Colonic mucosa (tissue), 4 donors: Measurements from ENCODE around the gene SHANK2. TPM values are rescaled to one million over a fixed set of nuclear protein-coding genes. Genes with fewer than 3 reads are reported as not detected.

Experiments
- DNase-seq: peaks from one replicate; pipeline ENCODE4 v3.0.0-alpha.2; 2020
- H3K27ac ChIP-seq: fragments of 200-600 bp; one replicate; pipeline ENCODE4 v1.8.0; 2021
- H3K27me3 ChIP-seq: fragments of 200-600 bp; one replicate; pipeline ENCODE4 v1.8.0; 2021
- H3K36me3 ChIP-seq: fragments of 200-600 bp; one replicate; pipeline ENCODE4 v1.8.0; 2021
- H3K4me1 ChIP-seq: fragments of 200-600 bp; one replicate; pipeline ENCODE4 v1.8.0; 2021; ENCODE audit warnings: mild to moderate bottlenecking
- H3K4me3 ChIP-seq: fragments of 200-600 bp; one replicate; pipeline ENCODE4 v1.8.0; 2021
- H3K9ac ChIP-seq, 2 donors: one replicate each; pipeline ENCODE4 v1.7.0; 2013; ENCODE audit warnings: control low read depth in 2 of 2, low read depth in 2 of 2, low read length in 2 of 2
- H3K9me3 ChIP-seq: fragments of 200-600 bp; one replicate; pipeline ENCODE4 v1.8.0; 2021
- CTCF ChIP-seq: fragments of 200-600 bp; IDR thresholded peaks from one replicate; pipeline ENCODE4 v1.8.0; 2022; ENCODE audit warnings: antibody characterized with exemption, mild to moderate bottlenecking
- intact Hi-C: fragments of 100-400 bp; cut with DNase I; formaldehyde crosslinking; loops from one replicate; pipeline ENCODE4 v1.14.1; 2022
- total RNA-seq, 2 donors: library from RNA; stranded (reverse); fragmentation: NEBNext Ultra II Directional in 1 of 2; extraction: Animal tissue kit (Norgen Biotek cat#: 25700) in 1 of 2; gene quantifications; one replicate each; pipeline ENCODE4 v1.2.1, GENCODE V29; 2021
- donor health status: healthy.
- donor health status: DM: no; HTN: no; CAD: no.
- donor health status: DM: no; HTN: no; CAD: no.

SHANK2 gene
- total RNA-seq, 2 donors from 2014 or later, result 26.0 to 38.1 TPM

DNA sequence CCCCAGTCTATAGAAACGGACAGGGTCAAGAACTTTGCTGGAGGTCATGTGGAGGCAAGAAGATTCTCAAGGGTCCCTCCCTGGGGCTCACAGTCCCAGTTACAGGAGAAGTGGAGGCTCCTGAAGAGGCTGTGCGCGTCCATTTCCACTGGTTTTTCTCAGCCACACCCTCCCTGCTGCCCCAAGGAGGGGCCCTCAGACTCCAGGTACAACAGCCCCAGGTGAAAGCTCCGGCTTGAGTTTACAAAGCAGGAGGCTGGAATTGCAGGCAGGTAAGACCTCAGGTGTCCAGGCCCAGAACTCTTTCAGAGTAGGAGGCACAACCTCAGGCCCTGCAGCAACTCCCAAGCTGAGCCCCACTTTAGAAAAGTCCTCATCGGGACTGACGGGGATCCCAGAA, 3.1 kb downstream of the SHANK2 start:
- Histone ChIP-seq H3K27ac (no peak overlapping the region), H3K4me3 (no peak overlapping the region), H3K9me3 (no peaks in the 10 kb centered on the region), H3K9ac (no peak overlapping the region), H3K36me3 (no peaks in the 10 kb centered on the region), H3K4me1 (peaks cover 6% of the 10 kb centered on the region), H3K27me3 (peaks cover 8% of the 10 kb centered on the region)
- no peak for TF ChIP-seq CTCF
- intact Hi-C loops, result no loop called here
- DNase-seq, result no peak

DNA sequence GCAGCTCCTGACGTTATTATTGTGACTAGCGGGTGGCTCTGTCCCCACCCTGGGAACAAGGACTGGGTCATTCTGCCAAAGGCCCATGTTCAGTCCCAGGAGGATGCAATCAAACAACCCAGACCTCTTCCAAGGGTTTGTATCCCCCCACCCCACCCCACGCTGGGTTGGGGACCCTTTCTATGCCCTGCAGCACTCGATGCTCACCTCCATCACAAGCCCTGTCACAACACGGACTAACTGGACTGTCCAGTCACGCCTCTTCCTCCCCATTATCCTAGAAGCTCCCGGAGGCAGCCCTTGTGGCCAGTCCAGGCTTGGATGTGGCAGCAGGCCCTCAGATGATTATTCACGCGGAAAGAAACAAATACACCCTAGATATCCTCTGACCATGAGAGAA, 3.7 kb downstream of the SHANK2 start:
- Histone ChIP-seq H3K27me3 (peaks cover 8% of the 10 kb centered on the region), H3K27ac (no peak overlapping the region), H3K4me3 (no peak overlapping the region), H3K9ac (no peak overlapping the region), H3K4me1 (peaks cover 6% of the 10 kb centered on the region), H3K36me3 (no peaks in the 10 kb centered on the region), H3K9me3 (no peaks in the 10 kb centered on the region)
- intact Hi-C loops, result no loop called here
- TF ChIP-seq CTCF, result no peak
- no peak for DNase-seq

DNA sequence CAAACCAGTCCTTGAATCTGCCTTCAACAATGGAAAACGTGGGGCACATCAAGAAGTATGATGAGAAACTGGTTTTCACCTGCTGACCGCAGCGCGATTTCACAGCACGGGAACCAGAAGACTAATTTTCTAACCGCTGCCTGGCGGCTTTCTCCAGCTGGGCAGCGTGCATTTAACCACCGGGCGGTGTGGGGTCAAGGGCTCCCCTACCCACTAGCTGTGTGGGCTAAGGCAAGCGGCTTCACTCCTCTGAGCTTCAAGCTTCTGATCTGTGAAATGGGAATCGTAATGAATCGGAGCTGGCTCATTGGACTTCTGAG, 4.2 kb downstream of the SHANK2 start:
- H3K27me3 ChIP-seq, result peaks cover 8% of the 10 kb centered on the region
- intact Hi-C loops, result no loop called here
- no peak overlapping the region for H3K9ac ChIP-seq

GRCh38 chr11:71247551-71248250, 4.7 kb downstream of the SHANK2 start:
- intact Hi-C loops, result no loop called here
- TF ChIP-seq CTCF, result no peak
- no peak overlapping the region for H3K27ac ChIP-seq
- H3K9me3 ChIP-seq, result no peaks in the 10 kb centered on the region
- H3K9ac ChIP-seq, result no peak overlapping the region
- peaks cover 8% of the 10 kb centered on the region for H3K27me3 ChIP-seq
- H3K4me3 ChIP-seq, result no peak overlapping the region
- no peak for DNase-seq
- H3K36me3 ChIP-seq, result no peaks in the 10 kb centered on the region
- H3K4me1 ChIP-seq, result peaks cover 6% of the 10 kb centered on the region

More for the DNA sequence above, 4.2 kb downstream of the SHANK2 start:
- no peak for TF ChIP-seq CTCF
- DNase-seq, result no peak
- Histone ChIP-seq H3K27ac (no peak overlapping the region), H3K4me1 (peaks cover 6% of the 10 kb centered on the region), H3K9me3 (no peaks in the 10 kb centered on the region), H3K36me3 (no peaks in the 10 kb centered on the region), H3K4me3 (no peak overlapping the region)

GRCh38 chr11:71246559-71246958, 5.8 kb downstream of the SHANK2 start:
- Histone ChIP-seq H3K9me3 (no peaks in the 10 kb centered on the region), H3K4me3 (no peak overlapping the region), H3K27me3 (peaks cover 3% of the 10 kb centered on the region), H3K27ac (no peak overlapping the region), H3K36me3 (no peaks in the 10 kb centered on the region), H3K4me1 (peaks cover 6% of the 10 kb centered on the region), H3K9ac (no peak overlapping the region)
- intact Hi-C loops, result no loop called here
- DNase-seq, result no peak
- no peak for TF ChIP-seq CTCF
